A673 (cell line): Measurements from ENCODE around the gene UMAD1. TPM values are rescaled to one million over a fixed set of nuclear protein-coding genes. Genes with fewer than 3 reads are reported as not detected.

ENCODE experiments used
- BruUV-seq: library from RNA; stranded (reverse); fragments of 400-500 nt; replicated peaks from 2 replicates; lab custom pipeline; 2021; lab: Mats Ljungman, UMichigan
- CTCF ChIA-PET: fragments of 300-600 bp; sonication (Branson Sonifier 250); formaldehyde crosslinking; loops from one replicate; lab custom pipeline; 2022; ENCODE audit warnings: antibody characterized with exemption; lab: Charles Lee
- POLR2A ChIA-PET: fragments of 300-600 bp; sonication (Branson Sonifier 250); formaldehyde crosslinking; loops from one replicate; lab custom pipeline; 2022; ENCODE audit warnings: antibody characterized with exemption; ENCODE audit not compliant: low non-redundant PET; lab: Charles Lee
- DNase-seq: peaks from one replicate; pipeline ENCODE4 v3.0.0-alpha.2; 2015; ENCODE audit warnings: low spot score
- H3K27ac ChIP-seq: fragments of 200-600 bp; sonication (generic); 2 replicates; pipeline ENCODE4 v1.5.1; 2016; ENCODE audit warnings: mixed run types, low read depth, mild to moderate bottlenecking, mixed read lengths, antibody characterized with exemption, low read length; ENCODE audit not compliant: poor library complexity, severe bottlenecking
- H3K27me3 ChIP-seq: fragments of 200-600 bp; sonication (generic); replicated peaks from 2 replicates; pipeline ENCODE4 v1.6.1; 2017; ENCODE audit warnings: mixed run types, low read depth, mild to moderate bottlenecking, mixed read lengths, antibody characterized with exemption, low read length; ENCODE audit not compliant: insufficient read depth, poor library complexity
- H3K36me3 ChIP-seq: fragments of 200-600 bp; sonication (generic); 2 replicates; pipeline ENCODE4 v1.6.1; 2016; ENCODE audit warnings: mixed run types, mild to moderate bottlenecking, mixed read lengths, antibody characterized with exemption, low read length; ENCODE audit not compliant: insufficient read depth, poor library complexity, severe bottlenecking
- H3K4me1 ChIP-seq: fragments of 200-600 bp; sonication (generic); 2 replicates; pipeline ENCODE4 v1.6.1; 2017; ENCODE audit warnings: mixed run types, mild to moderate bottlenecking, mixed read lengths, antibody characterized with exemption, low read length; ENCODE audit not compliant: insufficient read depth, poor library complexity, severe bottlenecking
- H3K4me3 ChIP-seq: fragments of 200-600 bp; sonication (generic); 2 replicates; pipeline ENCODE4 v1.5.1; 2016; ENCODE audit warnings: low read depth, mixed run types, mild to moderate bottlenecking, mixed read lengths, low read length; ENCODE audit not compliant: poor library complexity, severe bottlenecking
- H3K9me3 ChIP-seq: fragments of 200-600 bp; sonication (generic); 2 replicates; pipeline ENCODE4 v1.6.1; 2016; ENCODE audit warnings: mixed run types, low read depth, mild to moderate bottlenecking, mixed read lengths, antibody characterized with exemption, low read length; ENCODE audit not compliant: poor library complexity, severe bottlenecking
- CTCF ChIP-seq: fragments of 300-800, 200-600 bp; sonication (generic); conservative IDR thresholded peaks from 2 replicates; pipeline ENCODE4 v1.5.1; 2017; ENCODE audit warnings: low read depth, mild to moderate bottlenecking, antibody characterized with exemption, low read length, moderate library complexity, mixed read lengths
- EZH2 ChIP-seq: fragments of 200-600 bp; sonication (generic); IDR thresholded peaks from 2 replicates; pipeline ENCODE4 v1.6.1; 2017; ENCODE audit warnings: borderline replicate concordance, low read depth, mild to moderate bottlenecking, mixed read lengths, antibody characterized with exemption, low read length; ENCODE audit not compliant: poor library complexity, severe bottlenecking
- intact Hi-C: fragments of 100-400 bp; cut with micrococcal nuclease; formaldehyde crosslinking; loops from one replicate; pipeline ENCODE4 v1.10.0; 2022; ENCODE audit not compliant: unreplicated experiment
- total RNA-seq: library from RNA; stranded (reverse); gene quantifications from 2 replicates; pipeline ENCODE4 v1.2.3, GENCODE V29; 2021

The UMAD1 gene
- total RNA-seq, 1 experiment from 2014 or later, result 13.5 TPM

GRCh38 chr7:7897949-7898515 is 257.5 kb downstream of the UMAD1 start:
- Histone ChIP-seq H3K27ac (no peak overlapping the region), H3K36me3 (no peaks in the 10 kb centered on the region), H3K9me3 (no peaks in the 10 kb centered on the region), H3K4me1 (peaks cover 6% of the 10 kb centered on the region), H3K4me3 (no peak overlapping the region), H3K27me3 (no peaks in the 10 kb centered on the region)
- ChIA-PET CTCF (no interaction called here), POLR2A (no interaction called here)
- TF ChIP-seq CTCF (no peak), EZH2 (no peak)
- DNase-seq, result no peak
- intact Hi-C loops, result no loop called here
- BruUV-seq, result no TSS peak

- no peak for DNase-seq
- H3K36me3 ChIP-seq, result no peaks in the 10 kb centered on the region
- H3K4me3 ChIP-seq, result no peak overlapping the region
- no peaks in the 10 kb centered on the region for H3K4me1 ChIP-seq
- POLR2A ChIA-PET, result no interaction called here
- intact Hi-C loops, result no loop called here
- no peaks in the 10 kb centered on the region for H3K9me3 ChIP-seq
- H3K27ac ChIP-seq, result no peak overlapping the region
- TF ChIP-seq CTCF, result no peak
- TF ChIP-seq EZH2, result no peak
- CTCF ChIA-PET, result no interaction called here
- no TSS peak for BruUV-seq
- no peaks in the 10 kb centered on the region for H3K27me3 ChIP-seq
Observed at GRCh38 chr7:7902845-7903244, 262.3 kb downstream of the UMAD1 start.

GRCh38 chr7:7907306-7907705 is 266.8 kb downstream of the UMAD1 start:
- no peaks in the 10 kb centered on the region for H3K9me3 ChIP-seq
- H3K4me1 ChIP-seq, result no peaks in the 10 kb centered on the region
- H3K4me3 ChIP-seq, result no peak overlapping the region
- DNase-seq, result no peak
- H3K27ac ChIP-seq, result no peak overlapping the region
- no TSS peak for BruUV-seq
- intact Hi-C loops, result no loop called here
- ChIA-PET CTCF (no interaction called here), POLR2A (no interaction called here)
- H3K27me3 ChIP-seq, result no peaks in the 10 kb centered on the region
- TF ChIP-seq EZH2 (no peak), CTCF (no peak)
- no peaks in the 10 kb centered on the region for H3K36me3 ChIP-seq
